Measurements from ENCODE around the gene MAPKAPK2.

The MAPKAPK2 gene

DNA sequence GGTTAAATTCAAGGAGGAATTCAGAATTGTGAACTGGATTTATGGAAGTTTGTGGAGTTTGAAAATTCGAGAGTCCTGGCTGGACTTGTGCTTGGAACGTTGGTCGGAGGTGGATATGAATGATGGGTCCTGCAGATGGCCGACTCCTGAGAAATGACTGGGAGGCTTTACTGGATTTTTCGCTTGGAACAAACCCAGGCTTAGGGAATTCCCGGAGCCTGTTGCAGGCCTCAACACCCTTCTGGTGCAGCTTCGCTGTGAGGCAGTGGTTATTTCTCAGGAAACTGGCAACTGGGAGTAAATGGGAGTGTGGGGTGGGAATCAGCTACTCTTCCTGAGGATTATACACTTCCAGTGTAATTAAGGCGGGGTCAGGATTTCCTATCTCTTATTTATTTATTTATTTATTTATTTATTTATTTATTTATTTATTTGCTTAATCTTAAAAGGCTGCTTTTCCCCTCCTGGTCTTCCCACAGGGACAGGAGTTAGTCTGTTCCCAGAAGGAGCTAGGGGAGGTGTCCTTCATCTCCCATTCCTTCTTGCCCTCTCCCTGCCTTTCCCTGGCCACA is 21.1 kb downstream of the MAPKAPK2 start:
- no peak for DNase-seq

DNA sequence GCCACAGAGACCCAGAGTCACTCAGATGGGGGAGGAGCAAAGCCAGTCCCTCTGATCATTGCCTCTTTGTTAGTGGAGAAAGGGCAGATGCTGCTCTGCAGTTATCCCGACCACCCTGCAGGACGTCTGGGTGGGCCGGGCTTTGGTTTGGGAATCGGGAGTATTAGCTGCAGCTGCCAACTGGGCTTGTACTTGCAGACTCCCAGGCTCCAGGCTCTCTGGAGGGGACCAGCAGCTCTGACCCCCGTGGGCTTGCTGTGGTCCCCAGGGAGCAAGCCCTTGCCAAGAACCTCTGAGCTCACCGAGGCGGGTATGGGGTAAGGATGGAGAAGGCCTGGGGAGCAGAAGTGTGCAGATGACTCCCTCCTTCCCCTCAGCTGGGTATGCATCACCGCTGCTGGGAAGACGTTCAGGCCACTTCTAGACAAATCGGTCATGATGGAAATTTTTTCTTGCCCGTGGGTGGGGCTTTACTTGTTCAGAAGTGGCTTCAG is 21.6 kb downstream of the MAPKAPK2 start:
- DNase-seq = no peak

DNA sequence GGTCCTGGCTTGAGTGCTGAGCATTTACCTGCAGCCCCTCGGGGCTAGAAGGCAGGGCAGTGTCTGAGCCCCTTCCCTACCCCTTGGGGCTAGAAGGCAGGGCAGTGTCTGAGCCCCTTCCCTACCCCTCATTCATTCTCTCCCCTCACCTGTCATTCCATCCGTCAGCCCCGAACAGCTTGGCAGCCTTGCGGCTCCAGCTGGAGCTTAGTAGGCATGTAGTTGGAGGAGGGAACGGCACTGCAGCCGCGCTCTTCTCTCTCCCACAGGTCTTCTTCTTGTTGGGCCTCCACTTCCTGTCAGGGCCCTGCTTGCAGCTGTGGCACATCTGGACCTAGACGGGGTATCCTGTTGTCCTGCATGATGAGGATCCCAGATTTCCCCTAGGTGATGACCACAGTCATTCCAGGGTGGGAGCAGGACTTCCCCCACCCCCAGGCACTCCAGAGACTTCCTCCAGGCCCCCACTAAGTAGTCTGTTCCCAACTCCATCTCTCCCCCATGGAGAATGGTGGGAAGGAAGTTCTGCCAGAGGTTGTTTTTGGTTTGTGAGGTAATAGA is 22.2 kb downstream of the MAPKAPK2 start:
- DNase-seq = no peak

DNA sequence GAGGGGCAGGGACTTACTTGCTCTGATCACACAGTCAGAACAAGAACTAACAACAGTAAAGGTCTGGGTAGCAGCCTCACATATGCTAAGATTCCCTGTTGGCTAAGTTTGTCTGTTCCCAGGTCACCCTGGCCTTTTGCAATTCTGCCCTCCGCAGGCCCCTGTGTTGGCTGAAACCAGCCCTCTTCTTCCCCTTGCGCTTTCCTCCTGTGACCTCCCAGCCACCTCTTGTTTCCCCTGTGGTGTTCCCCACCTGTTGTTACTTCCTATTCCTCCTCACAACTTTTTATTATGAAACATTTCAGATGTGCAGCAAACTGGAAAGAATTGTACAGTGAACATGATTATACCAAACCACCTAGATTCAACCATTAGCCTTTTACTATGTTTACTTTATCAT is 23.4 kb downstream of the MAPKAPK2 start:
- DNase-seq = peak; percentile 59

DNA sequence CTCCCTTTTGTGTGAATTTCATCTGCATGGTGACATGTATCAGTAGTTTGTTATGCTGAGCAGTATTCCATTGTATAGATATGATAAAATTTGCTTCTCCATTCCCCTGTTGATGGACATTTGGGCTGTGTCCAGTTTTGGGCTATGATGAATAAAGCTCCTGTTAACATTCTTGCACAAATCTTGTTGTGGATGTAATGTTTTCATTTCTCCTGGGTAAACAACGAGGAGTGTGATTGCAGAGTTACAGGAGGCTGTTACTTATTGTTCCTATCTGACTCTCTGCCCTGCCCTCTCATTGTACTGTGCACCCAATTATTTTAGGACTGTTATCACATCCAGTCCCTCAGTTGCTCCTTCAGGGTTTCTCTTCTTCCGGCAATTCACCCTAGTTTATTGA is 24.2 kb downstream of the MAPKAPK2 start:
- DNase-seq = no peak

DNA sequence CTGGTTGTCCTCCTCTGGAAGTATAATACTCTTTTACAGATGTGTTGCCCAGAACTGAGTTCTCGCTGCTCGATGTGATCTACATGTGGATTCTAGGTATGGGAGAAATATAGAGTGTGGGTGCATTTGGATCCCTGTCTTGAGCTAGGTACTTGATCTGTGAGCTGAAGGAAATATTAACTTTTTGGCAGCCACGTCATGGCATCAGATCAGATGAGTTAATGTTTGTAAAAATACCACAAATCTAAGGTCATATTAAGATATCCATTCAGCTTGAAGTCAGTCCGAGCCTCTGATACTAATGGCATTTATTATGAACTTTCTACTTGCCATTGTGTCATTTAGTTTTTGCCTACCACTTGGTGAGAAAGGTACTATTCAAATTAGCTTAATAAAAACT is 24.6 kb downstream of the MAPKAPK2 start:
- no peak for DNase-seq

DNA sequence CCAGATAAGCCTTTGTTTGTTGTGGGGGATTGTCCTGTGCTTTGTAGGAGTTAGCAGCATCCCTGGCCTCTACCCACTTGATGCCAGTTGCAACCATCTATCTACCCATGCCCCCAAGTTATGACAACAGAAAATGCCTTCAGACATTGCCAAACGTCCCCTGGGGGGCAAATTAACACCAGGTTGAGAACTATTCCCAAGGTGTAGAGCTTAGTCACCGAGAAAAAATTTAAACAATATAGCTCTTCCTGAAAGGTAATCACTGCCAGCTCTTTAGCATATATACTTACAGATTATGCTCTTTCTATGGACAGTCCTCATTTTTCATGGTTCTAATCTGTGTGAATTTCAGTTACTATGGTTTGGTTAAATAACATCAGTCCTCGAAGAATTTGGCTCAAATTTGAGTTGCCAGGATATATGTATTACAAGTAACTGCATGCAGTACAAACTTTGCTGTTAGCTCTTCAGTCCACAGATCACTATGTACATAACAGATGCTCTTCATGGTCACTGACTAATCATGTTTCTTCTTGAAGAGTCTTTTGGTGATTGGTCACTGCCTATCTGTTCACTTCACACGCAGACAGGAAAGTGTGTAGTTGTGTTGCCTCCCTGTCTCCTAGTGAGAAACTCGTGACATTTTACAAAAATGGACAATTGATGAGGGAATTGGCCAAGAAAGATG is 25.2 kb downstream of the MAPKAPK2 start:
- DNase-seq = no peak

DNA sequence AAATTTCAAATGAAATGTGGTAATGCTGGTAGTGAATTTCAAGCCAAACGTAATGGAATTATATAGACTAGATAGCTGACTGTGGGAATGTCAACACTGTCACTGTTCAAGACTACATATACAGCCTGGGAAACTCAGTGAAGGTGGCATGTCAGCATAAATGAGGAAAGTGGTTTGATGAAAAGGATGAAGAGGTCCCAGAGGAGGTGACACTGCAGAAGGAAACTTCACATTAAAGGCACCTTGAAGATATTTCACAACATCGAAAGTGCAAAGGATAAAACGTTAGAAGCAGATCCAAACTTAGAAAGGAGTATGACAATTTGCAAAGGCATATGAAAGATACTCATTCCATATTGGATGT is 25.7 kb downstream of the MAPKAPK2 start:
- DNase-seq = no peak

DNA sequence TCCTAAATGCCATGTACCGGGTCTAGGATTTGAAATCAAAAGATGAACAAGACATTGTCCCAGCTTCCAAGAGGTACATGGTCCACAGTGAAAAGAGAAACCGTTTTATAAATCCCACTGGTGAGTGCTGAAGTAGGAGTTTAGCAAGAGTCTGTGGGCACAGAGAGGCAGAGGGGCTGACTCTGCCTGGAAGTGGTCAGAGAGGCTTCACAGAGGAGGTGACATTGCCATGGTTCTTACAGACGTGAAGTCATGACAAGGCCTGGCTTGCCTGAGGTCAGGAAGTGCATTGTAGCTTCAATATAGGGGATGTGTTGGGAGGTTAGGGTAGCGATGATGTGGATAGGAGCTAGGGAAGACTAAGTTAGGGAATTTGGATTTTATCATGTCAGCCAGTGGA is 28.4 kb downstream of the MAPKAPK2 start:
- DNase-seq = no peak

DNA sequence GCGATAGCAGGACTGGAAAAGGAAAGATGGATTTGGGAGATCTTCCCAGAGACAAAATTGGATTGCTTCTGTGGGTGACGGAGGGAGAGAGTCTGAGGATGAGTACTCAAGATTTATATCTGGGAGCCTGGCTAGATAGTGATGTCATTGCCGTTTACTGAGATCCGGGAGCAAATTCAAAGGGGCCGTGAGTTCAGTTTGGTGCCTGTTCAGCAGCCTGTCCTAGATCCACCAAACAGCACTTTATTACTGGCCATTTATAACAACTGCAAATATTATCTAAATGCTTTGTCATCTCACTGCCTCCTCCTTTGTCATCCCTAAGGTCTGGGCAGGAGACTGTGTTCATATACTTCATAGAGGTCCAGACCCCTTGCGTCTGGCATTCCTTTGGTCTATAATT is 29.2 kb downstream of the MAPKAPK2 start:
- no peak for DNase-seq

DNA sequence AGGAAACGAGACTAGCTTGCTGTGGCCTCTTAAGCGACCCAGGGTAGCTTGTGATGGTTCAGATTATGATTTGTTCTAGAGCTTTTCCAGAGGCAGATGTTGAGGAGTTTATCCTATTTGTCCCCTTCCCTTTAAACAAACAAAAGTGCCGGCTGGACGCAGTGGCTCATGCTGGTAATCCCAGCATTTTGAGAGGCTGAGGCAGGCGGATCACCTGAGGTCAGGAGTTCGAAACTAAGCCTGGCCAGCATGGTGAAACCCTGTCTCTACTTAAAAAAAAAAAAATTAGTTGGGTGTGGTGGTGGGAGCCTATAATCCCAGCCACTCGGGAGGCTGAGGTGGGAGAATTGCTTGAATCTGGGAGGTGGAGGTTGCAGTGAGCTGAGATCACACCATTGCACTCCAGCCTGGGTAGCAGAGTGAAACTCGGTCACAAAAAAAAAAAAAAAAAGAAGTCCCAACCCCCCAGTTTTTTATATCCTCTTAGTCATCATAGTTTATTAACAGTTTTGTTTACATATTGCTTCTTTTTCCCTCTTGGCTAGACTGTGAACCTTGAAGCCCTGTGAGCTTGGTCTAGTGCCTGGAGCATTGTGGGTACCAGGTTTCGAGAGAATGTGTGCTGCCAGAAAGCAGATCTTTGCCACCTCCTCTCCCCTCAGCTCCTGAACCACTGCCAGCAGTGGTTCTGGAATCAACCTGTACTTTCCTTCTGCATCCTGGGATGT is 29.8 kb downstream of the MAPKAPK2 start:
- DNase-seq = peak; percentile 82

DNA sequence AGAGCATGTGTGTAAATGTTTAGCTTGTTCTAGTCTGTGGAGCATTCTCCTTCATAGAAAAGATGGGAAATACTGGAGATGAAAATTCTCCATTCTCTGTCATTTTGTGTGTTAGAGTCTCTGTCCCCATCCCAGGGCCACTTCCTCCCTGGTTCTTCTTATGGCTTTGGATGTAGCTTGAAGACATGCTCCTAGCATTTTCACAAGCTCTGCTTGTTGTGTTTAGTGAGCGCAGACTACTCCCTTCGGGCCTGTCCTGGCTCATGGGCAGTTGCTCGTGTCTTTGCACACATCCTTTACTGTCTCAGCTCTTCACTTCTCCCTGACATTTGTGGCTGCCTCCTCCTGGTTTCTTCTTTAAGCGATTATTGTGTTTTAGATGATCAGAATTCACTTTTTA is 30.4 kb downstream of the MAPKAPK2 start:
- no peak for DNase-seq

DNA sequence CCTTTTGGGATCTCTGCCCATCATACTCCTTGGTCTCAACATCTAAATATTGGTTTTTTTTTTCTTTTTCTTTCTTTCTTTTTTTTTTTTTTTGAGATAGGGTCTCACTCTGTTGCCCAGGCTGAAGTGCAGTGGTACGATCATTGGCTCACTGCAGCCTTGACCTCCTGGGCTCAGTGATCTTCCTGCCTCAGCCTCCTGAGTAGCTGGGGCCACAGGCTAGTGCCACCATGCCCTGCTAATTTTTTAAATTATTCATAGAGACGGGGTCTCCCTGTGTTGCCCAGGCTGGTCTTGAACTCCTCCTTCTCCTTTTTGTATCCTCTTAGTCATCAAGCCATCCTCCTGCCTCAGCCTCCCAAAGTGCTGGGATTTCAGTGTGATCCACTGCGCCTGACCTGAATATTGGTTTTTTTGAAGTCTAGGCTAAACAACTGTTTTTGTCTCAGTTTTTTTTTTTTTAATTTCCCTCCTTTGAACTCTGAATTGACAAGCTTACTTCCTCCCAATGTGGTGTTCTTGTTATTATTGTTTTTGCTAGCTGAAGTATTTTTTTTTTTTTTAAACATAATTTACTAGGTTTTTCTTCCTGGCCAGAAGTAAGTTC is 30.9 kb downstream of the MAPKAPK2 start:
- DNase-seq = no peak

DNA sequence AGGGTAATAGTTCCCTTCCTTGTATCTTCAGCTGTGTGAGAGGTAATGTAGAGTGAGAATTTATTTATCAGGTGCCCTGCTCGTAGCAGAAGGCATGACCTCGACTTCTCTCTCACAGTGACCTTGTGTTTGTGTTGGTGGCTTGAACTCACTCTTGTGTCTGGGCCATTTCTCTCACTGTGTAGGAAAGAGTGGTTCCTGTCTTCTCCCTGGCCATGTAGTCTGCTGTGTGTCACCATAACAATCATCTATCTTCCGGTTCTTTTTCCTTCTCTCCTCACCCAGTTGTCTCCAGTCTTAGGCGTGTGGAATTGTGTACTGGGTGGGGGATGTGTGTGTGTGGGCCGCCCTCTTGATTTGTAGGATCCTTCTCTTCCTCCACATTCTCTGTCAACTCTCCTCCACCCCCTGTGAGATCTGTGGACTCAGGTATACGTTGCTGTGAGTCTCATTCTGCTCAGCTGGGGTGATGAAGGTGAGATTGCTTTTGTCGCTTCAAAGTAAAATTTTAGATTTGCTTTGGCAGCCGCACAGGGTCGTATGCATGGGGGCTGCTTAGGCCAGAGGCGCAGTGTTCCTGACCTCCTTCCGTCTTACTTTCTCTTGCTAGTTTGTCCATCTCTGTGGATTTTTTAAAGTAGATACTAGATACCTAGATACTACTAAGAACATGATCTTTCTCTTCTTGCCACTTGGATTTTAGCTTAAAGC is 31.6 kb downstream of the MAPKAPK2 start:
- DNase-seq = no peak

DNA sequence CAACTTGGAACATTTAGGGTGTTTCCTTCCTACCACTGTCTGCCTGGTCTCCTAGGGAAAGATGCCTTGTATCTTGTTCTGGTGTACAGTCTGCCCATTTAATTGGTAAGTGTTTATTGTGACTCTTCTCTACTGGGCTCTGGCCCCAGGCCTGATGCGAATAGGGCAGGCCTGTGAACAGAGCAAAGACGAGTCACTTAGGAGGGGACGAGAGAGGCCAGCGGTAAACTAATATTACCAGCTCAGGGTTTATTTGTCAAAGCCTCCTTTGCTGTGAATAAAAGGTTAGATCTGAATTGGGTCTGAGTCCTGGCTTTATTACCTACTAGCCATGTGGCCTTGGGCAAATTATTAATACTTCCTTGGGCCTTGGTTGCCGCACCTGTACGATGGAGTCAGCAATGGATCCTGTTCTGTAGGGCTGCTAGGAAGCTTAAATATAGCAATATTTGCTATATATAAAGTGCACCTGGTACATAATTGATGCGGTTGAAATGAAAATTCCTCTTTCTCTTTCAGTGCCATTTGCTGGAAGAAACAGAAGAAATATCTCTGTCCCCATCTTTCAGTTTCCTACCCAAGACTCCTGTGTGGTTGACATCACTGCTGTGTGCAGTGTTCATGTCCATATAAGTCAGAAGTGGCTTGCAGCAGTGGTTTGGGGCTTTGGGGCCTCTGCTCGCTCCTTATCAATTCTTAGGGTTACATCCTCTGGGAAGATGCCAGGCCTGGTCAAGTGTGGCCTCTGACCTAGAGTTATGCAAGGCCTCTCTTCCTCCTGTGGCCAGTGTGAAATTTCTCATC is 32.4 kb downstream of the MAPKAPK2 start:
- peak; percentile 81 for DNase-seq

DNA sequence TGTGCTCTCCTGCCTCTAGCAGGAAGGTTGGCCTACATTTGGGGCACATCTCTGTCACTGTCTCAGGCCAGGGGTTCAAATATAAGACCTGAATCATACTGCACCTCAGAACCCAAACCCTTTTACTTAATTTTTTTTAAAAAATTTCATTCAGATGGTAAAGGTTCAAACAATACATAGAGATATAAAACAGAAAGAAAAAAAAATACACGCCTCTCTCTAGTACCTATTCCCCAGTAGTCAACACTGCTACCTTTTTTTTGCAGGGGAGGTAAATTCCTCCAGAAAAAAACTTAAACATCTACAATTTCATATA is 32.9 kb downstream of the MAPKAPK2 start:
- no peak for DNase-seq

DNA sequence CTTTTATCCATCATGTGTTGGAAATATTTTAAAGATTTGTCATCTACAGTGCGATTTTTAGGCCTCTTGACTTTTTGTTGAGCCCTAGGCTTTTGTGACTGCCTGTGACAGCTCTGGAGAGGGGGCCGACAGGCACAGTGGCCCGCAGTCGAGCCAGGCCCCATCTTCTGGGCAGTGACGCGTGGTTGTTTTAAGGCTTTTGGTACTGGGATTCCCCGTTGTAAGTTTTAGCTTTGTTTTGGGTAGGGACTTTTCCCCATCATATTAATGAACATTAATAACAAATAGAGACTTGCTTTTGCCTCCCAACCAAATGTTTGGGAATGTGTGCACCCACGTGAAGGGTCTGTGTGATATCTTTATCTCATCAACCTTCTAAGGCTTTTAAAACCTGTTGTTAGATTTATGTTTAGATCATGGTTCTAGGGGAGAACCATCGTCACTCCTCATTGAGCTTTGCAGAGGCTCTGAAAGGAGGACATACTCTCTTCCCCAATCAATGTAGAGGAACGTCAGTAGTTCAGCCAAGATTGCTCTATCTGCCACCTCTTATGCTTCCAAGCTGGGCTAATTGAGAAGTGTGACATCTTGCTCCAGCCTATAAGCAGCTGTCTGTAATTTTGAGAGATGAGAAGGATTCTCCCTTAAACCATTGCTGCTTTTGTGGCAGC is 34.6 kb downstream of the MAPKAPK2 start:
- DNase-seq = no peak

DNA sequence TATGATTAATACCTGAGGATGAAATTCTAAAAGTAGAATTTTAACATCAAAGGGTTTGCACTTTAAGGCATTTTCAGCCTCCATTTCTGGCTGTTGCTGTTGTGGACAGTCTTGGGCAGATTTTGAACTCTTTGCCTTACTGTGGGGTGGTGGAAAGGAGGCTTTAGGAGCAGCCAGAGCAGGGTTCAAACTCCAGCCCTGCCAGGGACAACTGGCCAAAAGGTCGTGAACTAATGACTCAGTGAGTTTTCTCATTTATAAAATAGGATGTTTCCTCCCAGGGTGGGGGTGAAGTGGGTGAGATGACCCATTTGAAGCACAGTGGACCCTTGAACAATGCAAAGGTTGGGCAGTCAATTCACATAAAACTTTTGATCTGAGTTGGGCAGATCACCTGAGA is 36.7 kb downstream of the MAPKAPK2 start:
- no peak for DNase-seq

DNA sequence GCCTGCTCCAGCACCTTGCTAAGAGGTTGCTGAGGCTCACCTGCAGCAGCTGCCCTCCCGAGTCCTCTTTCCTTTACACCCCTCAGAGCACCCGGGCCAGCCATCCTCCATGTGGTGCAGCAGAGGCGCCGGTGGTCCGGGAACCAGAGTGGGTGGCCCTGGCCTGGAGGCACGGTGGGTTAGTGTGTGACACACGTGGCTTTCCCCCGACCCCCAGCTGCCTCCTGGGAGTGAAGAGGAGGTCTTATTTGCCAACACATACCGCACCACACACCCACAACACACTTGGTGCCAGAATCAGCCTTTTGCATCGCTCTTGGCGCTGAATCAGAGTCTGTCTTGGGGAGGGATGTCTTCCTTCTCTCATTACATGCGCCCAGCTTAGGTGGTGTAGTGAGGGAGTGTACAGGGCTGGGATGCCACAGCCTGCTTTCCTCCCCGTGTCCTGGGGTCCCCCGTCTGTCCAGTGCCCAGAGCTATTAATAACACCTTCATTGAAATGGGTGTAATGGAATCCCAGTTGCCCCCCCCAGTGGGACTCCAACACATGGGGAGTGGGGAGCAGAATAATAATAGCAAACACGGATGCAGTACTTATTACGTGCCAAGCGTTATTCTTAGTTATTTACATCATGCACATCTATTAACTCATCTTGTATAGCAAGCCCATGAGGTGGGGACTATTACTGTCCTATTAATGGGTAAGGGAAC is 38.2 kb downstream of the MAPKAPK2 start:
- no peak for DNase-seq

DNA sequence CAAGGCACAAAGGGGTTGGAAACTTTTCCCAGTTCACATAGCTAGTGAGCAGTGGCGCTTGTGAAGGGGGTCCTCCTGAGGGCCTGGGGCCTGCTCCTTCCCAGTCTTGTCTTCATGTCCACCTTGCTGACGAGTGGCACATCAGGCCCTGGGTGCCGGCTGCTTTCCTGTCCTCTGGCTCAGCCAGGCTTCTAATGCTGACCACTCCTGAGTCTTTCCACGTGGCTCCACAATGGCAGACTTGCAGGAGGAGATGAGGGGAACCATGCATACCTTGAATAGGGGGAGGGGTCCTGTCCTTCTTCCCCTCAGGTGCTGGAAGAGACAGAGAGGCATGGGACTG is 38.7 kb downstream of the MAPKAPK2 start:
- DNase-seq = no peak
